ENCODE data around the gene ADCY3. TPM values are rescaled to one million over a fixed set of nuclear protein-coding genes. Genes with fewer than 3 reads are reported as not detected.

The ADCY3 gene
- total and polyA plus RNA-seq, 10 of the 15 experiments (the other 5 are each of a cell fraction or from before 2014, with no cell fraction given): 2.8 to 102 (median 50.4) TPM

DNA sequence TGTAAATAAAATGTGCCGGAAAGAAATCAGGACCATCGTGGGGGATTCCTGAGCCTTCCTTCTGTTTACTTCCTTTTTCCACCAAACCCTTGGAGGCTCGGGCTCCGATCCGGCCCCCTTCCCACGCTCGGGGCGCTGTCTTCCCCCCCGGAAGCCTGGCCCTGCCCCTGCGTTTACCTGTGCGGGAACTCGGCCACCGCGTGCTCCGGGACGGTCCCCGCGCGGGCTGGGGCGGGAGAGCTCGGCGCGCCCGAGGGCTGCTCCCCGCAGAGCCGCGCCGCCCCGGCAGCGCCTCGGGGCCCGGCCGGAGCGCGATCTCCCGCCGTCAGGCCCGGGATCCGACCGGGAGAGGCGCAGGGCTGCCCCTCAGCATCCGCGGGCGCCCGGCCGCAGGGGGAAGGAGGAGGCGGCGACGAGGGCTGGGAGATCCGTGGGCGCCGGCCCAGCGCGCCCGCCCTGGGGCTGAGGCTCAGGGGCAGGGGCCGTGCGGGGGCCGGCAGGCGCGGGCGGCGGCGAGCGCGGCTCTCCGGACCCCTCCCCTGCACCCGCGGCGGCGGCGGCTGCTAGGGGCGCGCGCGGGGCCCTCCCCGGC lies 435 bp downstream of the ADCY3 start:
- 1% methylated on average over 71 of the region's 76 CpGs for WGBS (ENCODE audit: insufficient coverage, insufficient replicate concordance, low lambda C conversion rate, missing lambda C conversion rate)
- no peak for TF ChIP-seq ZBTB33 (IDR thresholded peaks at IDR 0.05)
- no peak for TF ChIP-seq NFIC (IDR thresholded peaks at IDR 0.05; ENCODE audit: low read depth, low read length)
- TF ChIP-seq CHD4 (IDR thresholded peaks at IDR 0.05): no peak
- TF ChIP-seq REST (IDR thresholded peaks at IDR 0.05; ENCODE audit: low read depth, low read length): no peak
- no peak for TF ChIP-seq CREB1 (IDR thresholded peaks at IDR 0.05; ENCODE audit: low read depth)
- peak in 1 of 2 experiments; percentile 17; a peak in 1 of 4 replicates for TF ChIP-seq BHLHE40 (IDR thresholded peaks at IDR 0.05; ENCODE audit: borderline replicate concordance in 1 of 2, low read depth in 2 of 2, low read length in 1 of 2)
- TF ChIP-seq BMI1 (IDR thresholded peaks at IDR 0.05; ENCODE audit: borderline replicate concordance): no peak
- TF ChIP-seq HSF1 (IDR thresholded peaks at IDR 0.05; ENCODE audit: low read depth, low read length): no peak
- TF ChIP-seq ELK1 (IDR thresholded peaks at IDR 0.05; ENCODE audit: low read depth, low read length): peak; percentile 14; the same call in 1 of the 2 replicates
- TF ChIP-seq NKRF (conservative IDR thresholded peaks at IDR 0.05): peak; percentile 51; the same call in 1 of the 2 replicates
- TF ChIP-seq HDGF (IDR thresholded peaks at IDR 0.05): 0 out of 2 replicates have a peak, but pooled peaks have one; percentile 5
- no peak for TF ChIP-seq NFYB (IDR thresholded peaks at IDR 0.05; ENCODE audit: insufficient read depth, low read depth, low read length)

More for the DNA sequence above, 435 bp downstream of the ADCY3 start:
- Histone ChIP-seq H2AFZ (ENCODE audit: control insufficient read depth, low read depth, low read length) (peak overlapping the region; percentile 8), H3K9ac (ENCODE audit: control insufficient read depth, insufficient read depth, low read length) (peak overlapping the region; percentile 80), H3K27me3 (replicated peaks in 1 of 2; ENCODE audit: control insufficient read depth in 2 of 2, insufficient read depth in 2 of 2, low read length in 1 of 2) (no peaks in the 10 kb centered on the region), H3K36me3 (ENCODE audit: control insufficient read depth in 2 of 2, insufficient read depth in 2 of 2, low read length in 1 of 2) (peaks cover 0 to 4% of the 10 kb centered on the region in 2 experiments; a peak in 2 of 4 replicates), H4K20me1 (ENCODE audit: control insufficient read depth, insufficient read depth) (peaks cover 7% of the 10 kb centered on the region; the same call in 1 of the 2 replicates), H3K4me3 (peak overlapping the region; percentile 92), H3K4me1 (ENCODE audit: control insufficient read depth, insufficient read depth, low read length) (peaks cover 28% of the 10 kb centered on the region), H3K4me2 (ENCODE audit: control insufficient read depth, insufficient read depth) (peak overlapping the region; percentile 93), H3K79me2 (ENCODE audit: control insufficient read depth, insufficient read depth, low read length) (peaks cover 42% of the 10 kb centered on the region), H3K9me3 (replicated peaks; ENCODE audit: control insufficient read depth, insufficient read depth, low read length) (no peaks in the 10 kb centered on the region), H3K27ac (ENCODE audit: control insufficient read depth, insufficient read depth) (peak overlapping the region; percentile 29)
- DNase-seq (ENCODE audit: low read depth, low spot score): no peak
- BruUV-seq (replicated peaks): no TSS peak
- ATAC-seq: peak; percentile 15
- intact Hi-C loops (cut with micrococcal nuclease; ENCODE audit: unreplicated experiment) (loop anchor here (2.0 kb wide), 1 partner anchor 51 kb away; the partner anchor contains the start of gene DNAJC27), in situ Hi-C loops (cut with MboI) (no loop called here)
- ChIA-PET RAD21 (ENCODE audit: unreplicated experiment) (interaction anchor here (2.0 kb wide), 1 partner anchor 11 kb away, joined by 6 read pairs; no protein-coding TSS in a partner anchor), SMC1A (ENCODE audit: uncharacterized antibody, unreplicated experiment) (no interaction called here), POLR2A (no interaction called here), CTCF (no interaction called here)
- no peak for FAIRE-seq
